Neural cell (in vitro differentiated cells): Measurements from ENCODE around the gene TSSC4.

ENCODE experiments used
- CTCF ChIP-seq: fragments of 450-650 bp; IDR thresholded peaks from 2 replicates; pipeline ENCODE4 v1.5.1; 2014; ENCODE audit warnings: antibody characterized with exemption, mild to moderate bottlenecking, moderate library complexity; ENCODE audit not compliant: poor library complexity, severe bottlenecking
- EP300 ChIP-seq: fragments of 450-650 bp; conservative IDR thresholded peaks from 2 replicates; pipeline ENCODE4 v1.6.1; 2014; ENCODE audit warnings: antibody characterized with exemption, mild to moderate bottlenecking, moderate library complexity; ENCODE audit not compliant: poor library complexity, severe bottlenecking
- EZH2 ChIP-seq: fragments of 200-600, 300-800 bp; shearing (Covaris generic), sonication (generic); IDR thresholded peaks from 2 replicates; pipeline ENCODE4 v1.6.1; 2014; ENCODE audit warnings: antibody characterized with exemption, low read length, borderline replicate concordance, mild to moderate bottlenecking; ENCODE audit not compliant: insufficient read depth, poor library complexity, severe bottlenecking
- MXI1 ChIP-seq: fragments of 450-650 bp; conservative IDR thresholded peaks from 2 replicates; pipeline ENCODE4 v1.6.1; 2014; ENCODE audit warnings: antibody characterized with exemption, mild to moderate bottlenecking; ENCODE audit not compliant: poor library complexity, severe bottlenecking
- POLR2AphosphoS5 ChIP-seq: IDR thresholded peaks from 2 replicates; pipeline ENCODE4 v1.6.1; 2012
- RAD21 ChIP-seq: fragments of 450-650 bp; conservative IDR thresholded peaks from 2 replicates; pipeline ENCODE4 v1.6.1; 2014; ENCODE audit warnings: antibody characterized with exemption, mild to moderate bottlenecking, moderate library complexity
- REST ChIP-seq: IDR thresholded peaks from 2 replicates; pipeline ENCODE4 v1.6.1; 2012; ENCODE audit warnings: borderline replicate concordance
- SMC3 ChIP-seq: fragments of 450-650 bp; conservative IDR thresholded peaks from 2 replicates; pipeline ENCODE4 v1.6.1; 2014; ENCODE audit warnings: antibody characterized with exemption, mild to moderate bottlenecking, moderate library complexity; ENCODE audit not compliant: poor library complexity
- TAF1 ChIP-seq: IDR thresholded peaks from 2 replicates; pipeline ENCODE4 v1.6.1; 2012; ENCODE audit warnings: low read depth

- TF ChIP-seq EP300 (no peak), EZH2 (no peak), CTCF (no peak), TAF1 (no peak), MXI1 (no peak), REST (no peak), POLR2AphosphoS5 (no peak), RAD21 (no peak), SMC3 (no peak)
These were observed 50.8 kb downstream of the TSSC4 start for GRCh38 chr11:2451336-2451735.
